K562 (cell line): ENCODE measurements around the gene HCFC1R1. TPM values are rescaled to one million over a fixed set of nuclear protein-coding genes. Genes with fewer than 3 reads are reported as not detected.
A peak's percentile ranks its signal among the peaks of the same experiment; 100 is the strongest.

Experiments used
- ATF1 ChIP-seq, 2 experiments: fragments of 450-650 bp in 1 of 2; IDR thresholded peaks; 2 replicates each; pipeline ENCODE4 v1.6.1; 2016; ENCODE audit warnings: missing compliant biosample characterization in 1 of 2, missing genetic modification characterization in 1 of 2
- BHLHE40 ChIP-seq: IDR thresholded peaks from 2 replicates; pipeline ENCODE4 v1.6.1; 2011; ENCODE audit warnings: low read length, improper control_type of control experiment
- CHD1 ChIP-seq: fragments of 200-600 bp; sonication (generic); IDR thresholded peaks from one replicate; pipeline ENCODE4 v1.6.1; 2012; ENCODE audit warnings: mild to moderate bottlenecking, moderate library complexity, low read length, inconsistent platforms
- CHD4 ChIP-seq: fragments of 200-600 bp; sonication (generic); IDR thresholded peaks from 3 replicates; pipeline ENCODE4 v1.6.1; 2012; ENCODE audit warnings: low read depth, mild to moderate bottlenecking, mixed read lengths, low read length, inconsistent platforms; ENCODE audit not compliant: insufficient read depth, insufficient replicate concordance, poor library complexity, severe bottlenecking
- ESRRA ChIP-seq: fragments of 450-650 bp; IDR thresholded peaks from 2 replicates; pipeline ENCODE4 v1.6.1; 2014; ENCODE audit warnings: low read depth, mild to moderate bottlenecking, moderate library complexity, borderline replicate concordance
- KLF1 ChIP-seq: fragments of 450-650 bp; IDR thresholded peaks from 2 replicates; pipeline ENCODE4 v1.6.1; 2016; ENCODE audit warnings: missing genetic modification characterization, missing compliant biosample characterization
- NEUROD1 ChIP-seq: fragments of 150-350 bp; IDR thresholded peaks from 2 replicates; pipeline ENCODE4 v1.6.1; 2014; ENCODE audit warnings: borderline replicate concordance, low read length, low read depth; ENCODE audit not compliant: partially characterized antibody
- POLR2B ChIP-seq: fragments of 450-650 bp; IDR thresholded peaks from 2 replicates; pipeline ENCODE4 v1.6.1; 2018; ENCODE audit warnings: low read depth; ENCODE audit not compliant: partially characterized antibody
- RCOR1 ChIP-seq, 2 experiments: IDR thresholded peaks; 2 replicates each; pipeline ENCODE4 v1.6.1; 2012; ENCODE audit warnings: low read depth in 2 of 2, low read length in 2 of 2, borderline replicate concordance in 1 of 2, improper control_type of control experiment in 1 of 2
- TAF7 ChIP-seq: fragments of 450-650 bp; IDR thresholded peaks from 2 replicates; pipeline ENCODE4 v1.6.1; 2016; ENCODE audit warnings: missing genetic modification characterization, missing compliant biosample characterization
- TAF9B ChIP-seq: fragments of 450-650 bp; IDR thresholded peaks from 2 replicates; pipeline ENCODE4 v1.6.1; 2018; ENCODE audit warnings: mild to moderate bottlenecking; ENCODE audit not compliant: partially characterized antibody
- TRIM24 ChIP-seq, 2 experiments: fragments of 450-650 bp; IDR thresholded peaks; 2 replicates each; pipeline ENCODE4 v1.6.1; 2016
- ZC3H11A ChIP-seq: IDR thresholded peaks from 2 replicates; pipeline ENCODE4 v1.6.1; 2012; ENCODE audit warnings: low read depth, low read length, improper control_type of control experiment
- ZC3H8 ChIP-seq: fragments of 450-650 bp; IDR thresholded peaks from 2 replicates; pipeline ENCODE4 v1.6.1; 2017
- ZNF24 ChIP-seq: fragments of 450-650 bp; IDR thresholded peaks from 2 replicates; pipeline ENCODE4 v1.6.1; 2016
- polyA plus RNA-seq, 8 experiments: library from polyadenylated mRNA; depleted of rRNA in 4 of 8; stranded (reverse) in 5 of 8; unstranded in 3 of 8; fragments of >200 nt; fragmentation: Nextera tagmentation in 2 of 8; fragmentation: Illumina TruSeq in 1 of 8; extraction: Ambion mirVana in 2 of 8; extraction: Trizol in 1 of 8; gene quantifications; 2 replicates each; pipeline versions ENCODE4 v1.2.1 to v1.2.3, GENCODE V29; 2011 to 2014; ENCODE audit warnings: inconsistent platforms in 1 of 8, missing spikeins in 1 of 8
- total RNA-seq, 7 experiments: library from RNA; depleted of rRNA in 6 of 7; stranded (reverse); fragments of >200 nt in 6 of 7; fragmentation: Illumina TruSeq in 2 of 7; extraction: Trizol in 2 of 7; gene quantifications; 2 replicates each; pipeline versions ENCODE4 v1.2.1 to v1.2.3, GENCODE V29; 2011 to 2021; ENCODE audit warnings: low replicate concordance in 1 of 7
- TF ChIP-seq, protein P1 (sequence below): sonication (generic); formaldehyde crosslinking; IDR thresholded peaks from 2 replicates; pipeline ENCODE4 v1.8.0; 2022; ENCODE audit warnings: missing genetic modification reagents, mild to moderate bottlenecking, borderline replicate concordance
- TF ChIP-seq, protein P2 (sequence below): fragments of 450-650 bp; IDR thresholded peaks from 2 replicates; pipeline ENCODE4 v1.6.1; 2017; ENCODE audit warnings: antibody characterized with exemption
- TF ChIP-seq, protein P3 (sequence below), 2 experiments: IDR thresholded peaks; 2 replicates each; pipeline ENCODE4 v1.6.1; 2012; ENCODE audit warnings: improper control_type of control experiment in 2 of 2, low read depth in 2 of 2, low read length in 2 of 2, borderline replicate concordance in 1 of 2

The HCFC1R1 gene
- total and polyA plus RNA-seq, 9 of the 15 experiments (the other 6 are each of a cell fraction or from before 2014, with no cell fraction given): 2.2 to 29.0 (median 11.2) TPM

DNA sequence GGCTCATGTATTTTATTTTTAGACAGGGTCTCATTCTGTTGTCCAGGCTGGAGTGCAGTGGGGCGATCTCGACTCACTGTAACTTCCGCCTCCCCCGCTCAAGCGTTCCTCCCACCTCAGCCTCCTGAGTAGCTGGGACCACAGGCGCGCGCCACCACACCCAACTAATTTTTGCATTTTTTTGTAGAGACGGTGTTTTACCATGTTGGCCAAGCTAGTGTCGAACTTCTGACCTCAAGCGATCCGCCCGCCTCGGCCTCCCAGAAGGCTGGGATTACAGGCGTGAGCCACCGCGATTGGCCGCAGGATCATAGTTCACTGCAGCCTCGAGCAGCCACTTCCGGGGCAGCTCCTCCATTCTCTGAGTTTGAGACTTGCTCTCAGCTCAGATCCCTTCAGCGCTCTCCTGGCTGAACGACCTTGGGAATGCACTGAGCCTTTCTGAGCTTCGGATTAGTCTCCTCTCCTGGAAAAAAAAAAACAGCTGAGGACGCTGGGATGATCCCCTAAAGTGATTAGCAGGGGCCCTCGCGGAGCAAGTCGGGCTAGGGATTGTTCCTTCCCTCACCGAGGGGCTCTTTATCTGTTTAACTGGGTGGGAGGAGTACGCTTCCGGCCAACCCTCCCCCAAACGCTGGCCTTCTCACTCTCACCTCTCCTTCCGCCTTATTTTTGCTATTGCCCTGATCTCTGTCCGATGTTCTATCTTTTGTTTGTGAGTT lies 42.4 kb downstream of the HCFC1R1 start (continued):
- TF ChIP-seq, protein P1, sequence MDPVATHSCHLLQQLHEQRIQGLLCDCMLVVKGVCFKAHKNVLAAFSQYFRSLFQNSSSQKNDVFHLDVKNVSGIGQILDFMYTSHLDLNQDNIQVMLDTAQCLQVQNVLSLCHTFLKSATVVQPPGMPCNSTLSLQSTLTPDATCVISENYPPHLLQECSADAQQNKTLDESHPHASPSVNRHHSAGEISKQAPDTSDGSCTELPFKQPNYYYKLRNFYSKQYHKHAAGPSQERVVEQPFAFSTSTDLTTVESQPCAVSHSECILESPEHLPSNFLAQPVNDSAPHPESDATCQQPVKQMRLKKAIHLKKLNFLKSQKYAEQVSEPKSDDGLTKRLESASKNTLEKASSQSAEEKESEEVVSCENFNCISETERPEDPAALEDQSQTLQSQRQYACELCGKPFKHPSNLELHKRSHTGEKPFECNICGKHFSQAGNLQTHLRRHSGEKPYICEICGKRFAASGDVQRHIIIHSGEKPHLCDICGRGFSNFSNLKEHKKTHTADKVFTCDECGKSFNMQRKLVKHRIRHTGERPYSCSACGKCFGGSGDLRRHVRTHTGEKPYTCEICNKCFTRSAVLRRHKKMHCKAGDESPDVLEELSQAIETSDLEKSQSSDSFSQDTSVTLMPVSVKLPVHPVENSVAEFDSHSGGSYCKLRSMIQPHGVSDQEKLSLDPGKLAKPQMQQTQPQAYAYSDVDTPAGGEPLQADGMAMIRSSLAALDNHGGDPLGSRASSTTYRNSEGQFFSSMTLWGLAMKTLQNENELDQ (CRISPR knock-in tag): no peak
- TF ChIP-seq ATF1 (CRISPR knock-in tag; IDR thresholded peaks at IDR 0.05) (no peak), ATF1 (tag; IDR thresholded peaks at IDR 0.05) (peak; percentile 55; the same call in 1 of the 2 replicates), ESRRA (peak; percentile 43; the same call in 1 of the 2 replicates), TRIM24 (IDR thresholded peaks at IDR 0.05) (peak; percentile 74 to 75), CHD4 (peak; percentile 25), BHLHE40 (0 out of 2 replicates have a peak, but pooled peaks have one; percentile 4), ZNF24 (0 out of 2 replicates have a peak, but pooled peaks have one; percentile 40), POLR2B (peak; percentile 49), TAF9B (peak; percentile 59), NEUROD1 (peak; percentile 10), KLF1 (tag) (peak; percentile 19; the same call in 1 of the 2 replicates), ZC3H8 (no peak), TAF7 (0 out of 2 replicates have a peak, but pooled peaks have one; percentile 34), CHD1 (peak; percentile 10), RCOR1 (IDR thresholded peaks at IDR 0.05; ENCODE audit: borderline replicate concordance in 1 of 2, low read depth in 2 of 2, low read length in 2 of 2) (no peak), ZC3H11A (no peak)
- TF ChIP-seq, protein P2, sequence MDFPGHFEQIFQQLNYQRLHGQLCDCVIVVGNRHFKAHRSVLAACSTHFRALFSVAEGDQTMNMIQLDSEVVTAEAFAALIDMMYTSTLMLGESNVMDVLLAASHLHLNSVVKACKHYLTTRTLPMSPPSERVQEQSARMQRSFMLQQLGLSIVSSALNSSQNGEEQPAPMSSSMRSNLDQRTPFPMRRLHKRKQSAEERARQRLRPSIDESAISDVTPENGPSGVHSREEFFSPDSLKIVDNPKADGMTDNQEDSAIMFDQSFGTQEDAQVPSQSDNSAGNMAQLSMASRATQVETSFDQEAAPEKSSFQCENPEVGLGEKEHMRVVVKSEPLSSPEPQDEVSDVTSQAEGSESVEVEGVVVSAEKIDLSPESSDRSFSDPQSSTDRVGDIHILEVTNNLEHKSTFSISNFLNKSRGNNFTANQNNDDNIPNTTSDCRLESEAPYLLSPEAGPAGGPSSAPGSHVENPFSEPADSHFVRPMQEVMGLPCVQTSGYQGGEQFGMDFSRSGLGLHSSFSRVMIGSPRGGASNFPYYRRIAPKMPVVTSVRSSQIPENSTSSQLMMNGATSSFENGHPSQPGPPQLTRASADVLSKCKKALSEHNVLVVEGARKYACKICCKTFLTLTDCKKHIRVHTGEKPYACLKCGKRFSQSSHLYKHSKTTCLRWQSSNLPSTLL: peak; percentile 59; the same call in 1 of the 2 replicates
- TF ChIP-seq, protein P3, sequence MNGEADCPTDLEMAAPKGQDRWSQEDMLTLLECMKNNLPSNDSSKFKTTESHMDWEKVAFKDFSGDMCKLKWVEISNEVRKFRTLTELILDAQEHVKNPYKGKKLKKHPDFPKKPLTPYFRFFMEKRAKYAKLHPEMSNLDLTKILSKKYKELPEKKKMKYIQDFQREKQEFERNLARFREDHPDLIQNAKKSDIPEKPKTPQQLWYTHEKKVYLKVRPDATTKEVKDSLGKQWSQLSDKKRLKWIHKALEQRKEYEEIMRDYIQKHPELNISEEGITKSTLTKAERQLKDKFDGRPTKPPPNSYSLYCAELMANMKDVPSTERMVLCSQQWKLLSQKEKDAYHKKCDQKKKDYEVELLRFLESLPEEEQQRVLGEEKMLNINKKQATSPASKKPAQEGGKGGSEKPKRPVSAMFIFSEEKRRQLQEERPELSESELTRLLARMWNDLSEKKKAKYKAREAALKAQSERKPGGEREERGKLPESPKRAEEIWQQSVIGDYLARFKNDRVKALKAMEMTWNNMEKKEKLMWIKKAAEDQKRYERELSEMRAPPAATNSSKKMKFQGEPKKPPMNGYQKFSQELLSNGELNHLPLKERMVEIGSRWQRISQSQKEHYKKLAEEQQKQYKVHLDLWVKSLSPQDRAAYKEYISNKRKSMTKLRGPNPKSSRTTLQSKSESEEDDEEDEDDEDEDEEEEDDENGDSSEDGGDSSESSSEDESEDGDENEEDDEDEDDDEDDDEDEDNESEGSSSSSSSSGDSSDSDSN (IDR thresholded peaks at IDR 0.05; ENCODE audit: borderline replicate concordance in 1 of 2, low read depth in 2 of 2, low read length in 2 of 2): 0 out of 4 replicates have a peak, but pooled peaks of 1 of the 2 experiments have one; percentile 41
